Lung (tissue), 12 donors: Measurements from ENCODE around the gene THBD. TPM values are rescaled to one million over a fixed set of nuclear protein-coding genes. Genes with fewer than 3 reads are reported as not detected.

Experiments used
- ATAC-seq: fragments of 200-7000 bp; cut with Tn5 transposase; one replicate; pipeline ENCODE4 v1.9.1; 2020; ENCODE audit warnings: moderate number of reproducible peaks; ENCODE audit not compliant: insufficient read depth, low FRiP score
- DNase-seq, 3 donors: peaks; one replicate each; pipeline ENCODE4 v3.0.0-alpha.2; 2013 to 2017
- H3K27ac ChIP-seq, 2 donors: one replicate each; pipeline ENCODE4 v1.5.1; 2013; ENCODE audit warnings: mild to moderate bottlenecking in 2 of 2, moderate library complexity in 2 of 2, control low read depth in 1 of 2, inconsistent platforms in 1 of 2, low read depth in 1 of 2, low read length in 1 of 2
- H3K27me3 ChIP-seq, 3 donors: one replicate each; pipeline ENCODE4 v1.5.1; 2013; ENCODE audit warnings: low read length in 2 of 3; ENCODE audit not compliant: control insufficient read depth in 3 of 3, insufficient read depth in 3 of 3
- H3K36me3 ChIP-seq, 4 donors: one replicate each; pipeline ENCODE4 v1.5.1; 2013; ENCODE audit warnings: low read length in 4 of 4, mild to moderate bottlenecking in 1 of 4, moderate library complexity in 1 of 4; ENCODE audit not compliant: control insufficient read depth in 4 of 4, insufficient read depth in 4 of 4
- H3K4me1 ChIP-seq, 5 donors: one replicate each; pipeline ENCODE4 v1.5.1; 2013; ENCODE audit warnings: low read length in 5 of 5, mild to moderate bottlenecking in 2 of 5, moderate library complexity in 1 of 5; ENCODE audit not compliant: control insufficient read depth in 5 of 5, insufficient read depth in 5 of 5
- H3K4me3 ChIP-seq: one replicate; pipeline ENCODE4 v1.5.1; 2013; ENCODE audit warnings: mild to moderate bottlenecking, control low read depth, moderate library complexity
- H3K9ac ChIP-seq, 2 donors: one replicate each; pipeline ENCODE4 v1.5.1; 2013; ENCODE audit warnings: low read length in 2 of 2, control low read depth in 1 of 2; ENCODE audit not compliant: insufficient read depth in 1 of 2
- H3K9me3 ChIP-seq, 4 donors: one replicate each; pipeline ENCODE4 v1.5.1; 2013; ENCODE audit warnings: low read length in 3 of 4, mild to moderate bottlenecking in 1 of 4, moderate library complexity in 1 of 4; ENCODE audit not compliant: control insufficient read depth in 4 of 4, insufficient read depth in 3 of 4
- CTCF ChIP-seq: IDR thresholded peaks from 2 replicates; pipeline ENCODE4 v1.5.1; 2012; ENCODE audit warnings: mild to moderate bottlenecking; ENCODE audit errors: control extremely low read depth, extremely low read depth
- WGBS, 2 donors: extraction: QIAGEN DNeasy Blood & Tissue Kit; methylation state at CpG; one replicate each; pipeline ENCODE4 v1.1.7; 2013; 5-methylcytosine and 5-hydroxymethylcytosine counted together
- polyA plus RNA-seq, 2 donors: library from polyadenylated mRNA; stranded (reverse); fragments of 200-250 nt; gene quantifications; one replicate each; pipeline ENCODE4 v1.2.1, GENCODE V29; 2013
- total RNA-seq, 2 donors: library from RNA; depleted of rRNA in 1 of 2; stranded (reverse); fragments of >200 nt in 1 of 2; gene quantifications; one replicate each; pipeline ENCODE4 v1.2.1, GENCODE V29; 2014 to 2021
- donor health status: control.
- donor health status: control.
- donor health status: Bipolar disorder and iron deficiency.
- donor health status: healthy.
- donor health status: DM: yes; HTN: yes; CAD: no.

The THBD gene
- total and polyA plus RNA-seq, 4 donors, result 23.6 to 101 (median 61.4) TPM

DNA sequence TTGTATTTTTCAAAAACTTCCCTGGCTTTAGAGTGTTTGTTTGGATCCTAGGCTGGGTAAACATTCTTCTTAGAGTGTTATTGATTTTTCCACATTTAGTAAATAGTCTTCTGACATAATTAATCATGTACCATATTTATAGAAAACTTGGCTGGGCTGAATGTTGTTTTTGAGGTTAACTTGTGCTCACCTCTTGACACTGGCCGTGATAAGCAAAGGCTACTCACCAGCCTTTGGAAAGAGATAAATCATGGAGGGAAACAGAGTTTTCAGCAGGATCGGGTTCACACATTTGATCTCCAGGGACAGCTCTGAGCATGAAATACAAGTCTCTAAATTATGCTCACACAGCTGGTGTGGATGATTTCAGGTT, 42.9 kb upstream of the THBD start:
- no peak for TF ChIP-seq CTCF
- ATAC-seq (no peak), DNase-seq (no peak)
- no peak overlapping the region for H3K4me3 ChIP-seq
- H3K27me3 ChIP-seq, result peaks cover 0 to 4% (median 0%) of the 10 kb centered on the region in 3 donors
- H3K4me1 ChIP-seq, result peaks cover 7 to 13% (median 10%) of the 10 kb centered on the region in 5 donors
- no peaks in the 10 kb centered on the region for H3K9me3 ChIP-seq
- H3K27ac ChIP-seq, result no peak overlapping the region
- H3K36me3 ChIP-seq, result no peaks in the 10 kb centered on the region
- no peak overlapping the region for H3K9ac ChIP-seq
- 28 to 69% methylated on average over 2 of the region's 2 CpGs for WGBS, 2 donors

DNA sequence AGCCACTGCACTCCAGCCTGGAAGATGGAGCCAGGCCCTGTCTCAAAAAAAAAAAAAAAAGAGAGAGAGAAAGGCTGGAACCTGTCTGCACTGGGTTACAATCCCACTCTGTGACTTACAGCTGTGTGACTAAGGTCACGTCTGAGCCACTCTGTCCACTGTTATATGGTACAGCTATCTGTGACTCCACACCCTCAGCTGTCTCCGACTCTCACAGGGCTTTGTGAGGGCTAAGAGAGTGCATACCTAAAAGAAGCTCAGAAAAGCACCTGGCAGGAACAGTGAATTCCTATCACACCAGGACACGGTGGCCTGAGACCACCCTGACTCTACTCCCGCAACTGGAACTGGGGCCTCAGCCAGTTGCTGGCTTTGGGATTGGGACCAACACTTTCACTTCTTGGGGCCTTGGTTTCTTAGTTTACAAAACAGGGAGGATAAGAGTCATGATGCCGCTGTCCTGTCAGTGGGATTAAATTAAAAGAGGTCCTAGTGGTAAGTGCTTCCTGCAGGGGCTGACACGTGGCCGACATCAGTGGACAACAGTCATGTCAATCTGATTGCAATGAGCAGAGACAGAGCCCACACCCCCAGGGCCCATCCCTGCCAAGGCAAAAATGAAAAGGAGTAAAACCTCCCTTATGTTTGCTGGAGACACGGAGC, 42.4 kb upstream of the THBD start:
- WGBS, 2 donors, result 66 to 82% methylated on average over 8 of the region's 8 CpGs
- Histone ChIP-seq H3K4me3 (no peak overlapping the region), H3K4me1 (peaks cover 7 to 17% (median 9%) of the 10 kb centered on the region in 5 donors), H3K9me3 (no peaks in the 10 kb centered on the region), H3K27ac (peak overlapping the region in 1 of 2 donors; percentile 13), H3K27me3 (peaks cover 0 to 4% (median 0%) of the 10 kb centered on the region in 3 donors), H3K9ac (no peak overlapping the region), H3K36me3 (no peaks in the 10 kb centered on the region)
- ATAC-seq, result no peak
- DNase-seq, result peak; percentile 52 to 63 (median 60)
- TF ChIP-seq CTCF, result no peak

DNA sequence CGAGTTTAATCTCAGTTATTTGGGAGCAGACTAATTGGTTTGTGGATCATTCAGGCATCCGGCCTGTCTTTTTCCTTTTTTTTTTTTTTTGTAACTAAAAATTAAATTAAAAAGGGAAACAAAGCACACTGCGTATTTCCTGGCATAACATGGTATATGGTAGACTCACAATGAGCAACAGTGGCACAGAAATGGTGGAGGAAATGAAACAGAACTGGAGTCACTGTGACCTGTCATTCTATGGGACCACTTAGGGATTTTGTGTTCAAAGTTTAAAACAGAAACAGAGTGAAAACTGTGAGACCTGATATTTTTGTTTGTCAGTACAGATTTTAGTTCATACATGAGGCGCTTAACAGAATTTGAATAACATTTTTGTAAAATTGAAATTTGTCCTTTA, 41.4 kb upstream of the THBD start:
- H3K9ac ChIP-seq, result no peak overlapping the region
- no peak for TF ChIP-seq CTCF
- H3K27ac ChIP-seq, result no peak overlapping the region
- ATAC-seq (no peak), DNase-seq (no peak)
- H3K4me3 ChIP-seq, result no peak overlapping the region
- H3K4me1 ChIP-seq, result peaks cover 7 to 27% (median 8%) of the 10 kb centered on the region in 5 donors
- peaks cover 0 to 4% (median 0%) of the 10 kb centered on the region in 3 donors for H3K27me3 ChIP-seq
- no peaks in the 10 kb centered on the region for H3K36me3 ChIP-seq
- no peaks in the 10 kb centered on the region for H3K9me3 ChIP-seq
- WGBS, 2 donors, result 78 to 89% methylated on average over 4 of the region's 4 CpGs

GRCh38 chr20:23090147-23090546, 40.7 kb upstream of the THBD start:
- ATAC-seq, result no peak
- WGBS, 2 donors, result 83 to 90% methylated on average over 6 of the region's 6 CpGs

More at GRCh38 chr20:23090147-23090546, 40.7 kb upstream of the THBD start:
- Histone ChIP-seq H3K27ac (no peak overlapping the region), H3K27me3 (peaks cover 0 to 4% (median 0%) of the 10 kb centered on the region in 3 donors), H3K9ac (no peak overlapping the region), H3K9me3 (no peaks in the 10 kb centered on the region), H3K36me3 (no peaks in the 10 kb centered on the region), H3K4me1 (peaks cover 7 to 32% (median 9%) of the 10 kb centered on the region in 5 donors), H3K4me3 (no peak overlapping the region)
- TF ChIP-seq CTCF, result no peak
- no peak for DNase-seq
